SHP77 treated with DMSO at 0.1 percent for 48 hours (cell line): ENCODE data around the gene SH3BGRL3.

Source experiments
- DNase-seq: peaks from one replicate; lab custom pipeline; 2025; lab: John Stamatoyannopoulos, UW

Gene SH3BGRL3

GRCh38 chr1:26277719-26278118 is 2.2 kb upstream of the SH3BGRL3 start:
- no peak for DNase-seq

DNA sequence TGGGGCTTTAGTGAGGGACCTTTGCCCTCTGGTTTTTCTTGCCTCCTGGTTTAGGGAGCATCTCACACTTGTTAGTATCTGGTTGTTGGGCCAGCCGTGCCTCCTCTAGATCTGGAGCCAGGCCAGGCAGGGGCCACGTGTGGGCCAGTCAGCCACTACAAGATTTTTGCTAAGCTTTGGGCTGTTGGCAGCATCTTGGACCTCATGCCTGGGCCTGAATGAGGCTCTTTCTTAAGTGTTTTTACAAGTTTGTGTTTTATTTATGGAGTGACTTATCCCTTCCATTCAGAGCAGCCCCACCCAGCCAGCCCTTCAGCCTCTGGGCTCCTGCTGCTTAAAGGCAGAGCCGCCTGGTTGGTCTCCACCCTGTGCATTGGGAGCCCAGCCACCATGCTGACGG is 1.6 kb upstream of the SH3BGRL3 start:
- DNase-seq: no peak

GRCh38 chr1:26278724-26279455 is 996 bp upstream of the SH3BGRL3 start:
- DNase-seq: no peak

DNA sequence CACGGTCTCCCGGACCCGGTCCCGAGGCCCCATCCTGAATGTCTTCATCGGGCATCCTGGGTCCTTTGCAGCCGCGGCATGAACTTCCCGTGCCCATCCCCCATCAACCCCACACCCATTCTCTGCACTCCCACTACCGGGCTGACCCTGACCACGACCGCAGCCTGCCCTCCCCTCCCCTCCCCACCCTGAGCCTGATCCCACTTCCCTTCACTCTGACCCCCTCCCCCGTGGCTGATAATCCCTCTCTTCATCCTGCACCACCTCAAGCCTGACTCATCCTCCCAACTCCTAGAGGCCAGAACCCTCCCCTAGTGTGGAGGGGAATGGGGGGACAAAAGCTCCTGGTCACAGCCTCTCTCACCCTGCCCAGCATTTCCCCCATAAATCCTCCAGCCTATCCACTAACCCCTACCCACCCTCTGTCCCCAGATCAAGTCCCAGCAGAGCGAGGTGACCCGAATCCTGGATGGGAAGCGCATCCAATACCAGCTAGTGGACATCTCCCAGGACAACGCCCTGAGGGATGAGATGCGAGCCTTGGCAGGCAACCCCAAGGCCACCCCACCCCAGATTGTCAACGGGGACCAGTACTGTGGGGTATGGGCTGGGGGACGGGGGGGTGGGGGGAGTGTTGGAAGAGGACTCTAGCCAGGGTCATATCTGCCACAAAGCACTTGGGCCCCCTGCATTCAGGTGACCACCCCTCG is 602 bp downstream of the SH3BGRL3 start:
- DNase-seq: no peak

DNA sequence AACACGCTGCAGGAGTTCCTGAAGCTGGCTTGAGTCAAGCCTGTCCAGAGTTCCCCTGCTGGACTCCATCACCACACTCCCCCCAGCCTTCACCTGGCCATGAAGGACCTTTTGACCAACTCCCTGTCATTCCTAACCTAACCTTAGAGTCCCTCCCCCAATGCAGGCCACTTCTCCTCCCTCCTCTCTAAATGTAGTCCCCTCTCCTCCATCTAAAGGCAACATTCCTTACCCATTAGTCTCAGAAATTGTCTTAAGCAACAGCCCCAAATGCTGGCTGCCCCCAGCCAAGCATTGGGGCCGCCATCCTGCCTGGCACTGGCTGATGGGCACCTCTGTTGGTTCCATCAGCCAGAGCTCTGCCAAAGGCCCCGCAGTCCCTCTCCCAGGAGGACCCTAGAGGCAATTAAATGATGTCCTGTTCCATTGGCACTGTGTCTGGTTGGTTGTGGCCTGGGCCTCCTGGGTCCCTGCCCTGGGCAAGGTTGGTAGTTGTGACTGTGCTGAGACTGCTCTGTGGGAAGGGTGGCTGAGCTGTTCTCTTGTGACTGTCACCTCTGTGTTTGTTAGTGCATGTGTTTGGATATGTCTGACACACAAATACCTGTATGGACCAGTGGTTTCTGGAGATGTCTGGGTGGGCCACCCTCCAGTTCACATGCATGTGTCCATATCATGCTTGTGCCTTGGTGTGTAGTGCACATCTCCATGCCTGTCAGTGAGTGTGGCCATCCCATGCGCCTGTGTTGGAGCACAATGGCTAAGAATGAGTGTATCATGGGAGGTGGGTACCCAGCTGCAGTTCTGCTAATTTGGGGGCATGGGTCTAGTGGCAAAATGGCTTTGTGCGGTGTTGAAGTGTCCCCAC is 1.4 kb downstream of the SH3BGRL3 start:
- no peak for DNase-seq

- DNase-seq: no peak
Measured at GRCh38 chr1:26281971-26282370, 2.1 kb downstream of the SH3BGRL3 start.

DNA sequence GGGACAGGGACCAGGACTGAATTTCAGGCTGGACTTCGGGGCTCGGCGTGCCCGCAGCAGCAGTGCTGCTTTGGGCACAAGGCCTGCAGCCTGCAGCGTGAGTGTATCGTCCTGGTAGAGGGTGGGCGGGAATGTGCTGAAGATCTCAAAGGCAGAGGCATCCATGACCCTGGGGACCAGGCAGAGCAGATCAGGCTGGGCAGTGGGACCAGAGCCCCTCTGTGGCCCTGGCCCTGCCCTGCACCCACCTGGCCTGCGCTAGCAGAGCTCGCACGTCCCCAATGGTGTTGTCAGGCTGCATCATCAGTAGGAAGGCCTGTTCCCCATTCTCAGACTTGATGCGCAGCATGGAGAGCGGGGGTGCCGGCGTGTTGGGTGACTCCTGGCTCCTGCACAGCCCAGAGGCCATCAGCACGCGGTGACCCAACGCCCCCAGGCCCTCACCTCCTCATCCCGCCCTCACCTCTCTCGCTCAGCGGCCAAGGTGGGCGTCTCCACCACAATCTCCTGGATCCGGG is 2.6 kb downstream of the SH3BGRL3 start:
- no peak for DNase-seq

DNA sequence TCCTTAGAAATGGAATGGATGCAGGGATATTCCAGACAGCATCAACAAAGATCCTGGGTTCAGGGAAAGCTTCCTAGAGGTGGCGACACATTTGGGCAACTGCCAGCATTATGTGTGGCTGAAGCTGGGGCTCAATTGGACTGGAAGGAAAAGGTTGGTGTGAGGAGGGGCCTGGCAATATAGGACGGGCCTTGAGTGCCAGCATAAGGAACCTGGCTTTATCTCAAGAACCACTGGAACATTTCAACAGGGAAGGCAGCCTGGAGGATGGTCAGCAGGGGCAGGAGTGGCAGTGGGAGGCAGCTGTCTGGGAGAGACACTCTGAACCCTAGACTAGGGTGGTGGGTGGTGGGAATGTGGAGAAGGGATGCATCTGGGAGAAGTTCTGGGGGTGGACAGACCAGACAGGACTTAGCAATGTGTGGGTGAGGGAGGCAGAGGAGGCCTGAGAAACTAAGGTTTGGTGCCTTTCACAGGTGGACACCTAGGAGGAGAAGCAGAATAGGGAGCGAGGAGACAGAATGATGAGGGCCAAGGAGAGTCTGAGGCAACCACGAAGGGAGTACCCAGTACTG is 3.5 kb downstream of the SH3BGRL3 start:
- no peak for DNase-seq

- no peak for DNase-seq
Measured at GRCh38 chr1:26283871-26284596, 4.1 kb downstream of the SH3BGRL3 start.

DNA sequence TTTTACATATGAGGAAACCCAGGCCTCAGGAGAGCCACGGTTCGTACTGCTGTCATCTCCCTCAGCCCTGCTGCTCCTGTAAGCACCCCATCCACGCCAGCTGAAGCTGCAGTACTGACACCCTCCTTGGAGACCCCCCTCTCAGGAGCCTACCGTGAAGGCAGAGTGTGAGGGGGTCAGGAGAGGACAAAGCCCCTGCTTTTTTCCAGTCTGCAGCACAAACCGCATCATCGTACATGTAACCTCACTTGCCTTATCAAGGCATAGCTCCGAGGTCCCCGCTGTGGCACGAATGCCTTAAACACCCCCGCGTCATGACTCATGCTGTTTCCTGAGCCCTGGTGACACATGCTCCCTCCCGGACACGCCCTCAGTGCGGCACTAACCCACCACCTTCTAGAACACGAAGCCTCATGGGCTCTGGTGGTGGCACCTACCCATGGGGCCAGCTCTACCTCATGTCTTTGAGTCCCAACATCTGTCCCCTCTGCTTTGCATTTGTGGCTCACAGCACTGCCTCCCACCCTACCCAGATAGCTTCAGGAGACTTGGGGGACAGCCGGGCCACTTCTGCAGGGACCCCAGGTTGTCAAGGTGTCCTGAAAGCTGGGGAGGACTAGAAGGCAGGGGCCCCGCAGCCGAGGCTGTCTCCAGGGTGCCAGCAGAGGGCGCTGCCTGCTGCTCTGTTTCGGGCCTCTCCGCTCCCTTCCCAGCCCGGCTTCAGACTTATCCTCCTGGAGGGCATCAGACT is 4.9 kb downstream of the SH3BGRL3 start:
- DNase-seq: peak; percentile 7

DNA sequence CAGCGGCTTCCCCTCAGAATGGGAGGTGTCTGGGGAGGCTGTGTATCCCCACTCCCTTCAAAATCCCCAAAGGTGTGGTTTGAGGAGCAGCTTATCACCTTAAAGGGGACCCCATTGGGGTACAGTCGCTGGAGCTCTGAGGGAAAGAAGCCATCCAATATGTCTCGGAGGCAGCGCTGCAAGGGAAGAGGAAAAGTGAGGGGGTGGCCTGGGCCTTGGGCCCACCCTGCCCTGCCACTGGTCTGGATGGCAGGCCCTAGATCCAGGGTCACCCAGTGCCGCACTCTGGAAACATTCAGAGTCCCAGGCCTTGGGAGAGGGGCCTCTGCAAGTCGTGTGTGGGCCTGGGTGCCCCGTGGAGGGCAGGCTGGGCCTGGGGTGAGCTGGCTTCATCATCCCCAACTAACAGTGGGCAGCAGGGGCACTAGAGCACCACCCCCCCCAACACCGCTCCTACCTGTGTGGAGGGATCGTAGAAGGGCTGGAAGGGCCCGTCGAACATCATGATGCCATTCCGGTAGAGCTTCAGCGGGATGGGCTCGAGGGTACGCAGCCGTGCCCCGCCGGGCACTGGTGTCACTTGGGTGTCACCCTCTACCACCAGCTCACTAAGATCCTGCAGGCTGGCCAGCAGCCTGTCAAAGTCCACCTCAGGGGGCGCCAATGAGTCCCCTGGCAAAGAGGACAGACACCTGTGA is 5.6 kb downstream of the SH3BGRL3 start:
- peak; percentile 32 for DNase-seq

- DNase-seq: no peak
Measured at GRCh38 chr1:26286064-26286416, 6.2 kb downstream of the SH3BGRL3 start.

DNA sequence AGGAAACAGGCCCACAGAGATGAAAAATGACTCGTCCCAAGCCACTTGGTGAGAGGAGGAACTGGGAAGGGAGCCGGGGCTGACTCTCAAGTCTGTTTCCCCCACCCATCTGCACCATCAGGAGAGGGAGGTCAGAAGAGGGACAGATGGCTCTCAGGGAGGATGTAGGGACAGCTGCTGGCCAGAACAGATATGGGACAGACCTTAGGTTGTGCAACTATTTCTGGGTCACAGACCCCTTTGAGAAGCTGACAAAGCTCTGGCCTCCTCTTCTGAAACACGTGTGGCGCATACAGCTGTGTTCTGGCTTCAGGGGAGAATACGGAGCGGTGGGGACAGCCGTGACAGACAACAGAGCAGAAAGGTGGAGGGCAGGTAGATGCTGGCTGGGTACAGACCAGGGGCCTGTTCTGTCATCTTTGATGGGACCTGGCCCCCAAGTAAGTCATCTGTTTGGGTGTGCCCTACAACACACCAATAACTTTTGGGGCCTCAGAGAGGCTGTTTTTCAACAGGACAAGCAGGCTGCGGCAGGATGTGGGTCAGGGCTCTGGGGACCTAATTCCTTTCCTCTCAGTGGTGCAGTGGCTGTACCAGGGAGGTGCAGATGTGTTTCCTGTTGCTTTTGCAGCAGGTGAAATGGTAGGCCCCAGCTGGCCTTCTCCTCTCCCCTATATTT is 7.3 kb downstream of the SH3BGRL3 start:
- DNase-seq: no peak

DNA sequence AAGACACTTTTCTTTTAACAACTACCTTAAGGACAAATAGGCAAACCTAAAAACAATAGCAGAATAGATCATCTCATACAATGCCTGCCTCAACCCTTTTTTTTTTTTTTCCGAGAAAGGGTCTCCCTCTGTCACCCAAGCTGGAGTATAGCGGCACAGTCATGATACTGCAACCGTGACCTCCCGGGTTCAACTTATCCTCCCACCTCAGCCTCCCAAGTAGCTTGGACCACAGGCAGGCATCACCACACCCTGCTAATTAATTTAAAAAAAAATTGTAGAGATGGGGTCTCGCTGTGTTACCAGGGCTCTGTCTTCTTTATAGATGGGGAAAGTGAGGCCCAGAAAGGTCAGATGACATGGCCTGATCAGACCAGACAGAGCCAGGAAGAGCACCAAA is 7.9 kb downstream of the SH3BGRL3 start:
- DNase-seq: no peak

DNA sequence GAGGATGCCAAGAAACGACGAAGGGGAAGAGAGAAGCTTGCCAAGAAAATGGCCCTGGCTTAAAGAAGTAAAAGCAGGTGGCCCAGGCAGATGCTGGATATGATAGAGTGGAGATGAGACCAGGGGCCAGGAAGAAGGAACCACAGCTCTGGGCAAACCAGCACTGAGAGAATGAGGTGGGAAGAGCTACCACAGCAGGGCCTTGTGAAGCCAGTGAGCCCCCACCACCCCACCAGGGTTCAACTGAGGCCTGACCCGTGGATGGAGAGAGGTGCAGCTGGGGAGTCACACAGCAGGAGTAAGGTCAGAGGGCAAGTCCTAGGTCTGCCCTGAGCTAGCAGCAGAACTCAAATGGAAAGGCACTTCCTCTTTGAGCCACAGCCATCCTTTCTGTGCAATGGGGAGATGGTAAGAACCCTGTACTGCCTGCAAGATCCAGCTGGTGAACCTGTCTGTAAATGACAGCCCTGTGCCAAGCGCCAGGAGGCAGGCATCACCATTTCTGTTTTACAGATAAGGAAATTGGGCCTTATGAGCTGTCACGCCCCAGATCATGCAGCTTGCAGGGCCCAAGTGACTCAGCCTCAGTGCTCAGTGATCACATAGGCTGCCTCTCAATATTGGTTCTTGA is 8.5 kb downstream of the SH3BGRL3 start:
- no peak for DNase-seq

DNA sequence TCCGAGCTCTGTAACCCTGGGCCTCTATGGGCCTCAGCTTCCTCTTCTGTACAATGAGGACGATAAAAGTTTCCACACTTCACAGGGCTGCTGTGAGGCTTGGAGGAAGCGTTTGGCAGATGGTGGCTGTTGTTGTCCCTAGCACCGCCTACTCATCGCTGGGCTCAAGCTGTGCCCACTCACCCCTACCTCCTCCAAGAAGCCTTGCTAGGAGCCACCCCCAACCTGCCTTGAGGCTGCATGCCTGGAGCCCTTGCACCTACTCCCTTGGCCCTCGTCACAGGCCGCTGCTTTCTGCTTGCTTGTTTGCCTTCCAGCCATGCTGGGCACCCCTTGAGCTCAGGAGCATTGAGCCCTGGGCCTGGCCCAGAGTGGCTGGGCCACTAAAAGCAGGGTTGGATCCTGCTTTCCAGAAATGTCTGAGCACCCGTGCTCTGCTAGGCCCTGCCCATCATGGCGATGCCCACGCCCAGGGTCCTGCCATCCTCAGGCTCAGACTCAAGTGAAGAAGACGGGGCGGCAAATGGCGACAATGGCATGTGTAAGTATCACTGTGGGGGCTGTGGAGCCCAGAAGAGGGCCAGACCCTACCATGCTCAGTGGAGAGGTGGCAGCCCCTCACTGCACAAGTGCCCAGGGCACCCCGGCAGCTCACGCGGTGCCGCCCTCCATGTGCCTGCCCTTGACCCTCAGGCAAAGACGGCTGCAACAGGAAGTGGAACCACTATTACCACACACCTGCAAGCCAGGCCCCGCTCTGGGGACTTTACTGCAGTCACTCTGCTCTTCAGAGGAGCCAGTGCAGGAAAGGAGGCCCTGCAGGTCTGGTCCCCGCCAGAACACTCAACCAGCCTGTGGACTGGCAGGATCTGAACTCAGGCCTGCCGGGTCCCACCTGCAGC is 9.5 kb downstream of the SH3BGRL3 start:
- DNase-seq: no peak

- no peak for DNase-seq
Measured at GRCh38 chr1:26290122-26290881, 10.4 kb downstream of the SH3BGRL3 start.
